Measurements from ENCODE around the gene CLK1.

DNA sequence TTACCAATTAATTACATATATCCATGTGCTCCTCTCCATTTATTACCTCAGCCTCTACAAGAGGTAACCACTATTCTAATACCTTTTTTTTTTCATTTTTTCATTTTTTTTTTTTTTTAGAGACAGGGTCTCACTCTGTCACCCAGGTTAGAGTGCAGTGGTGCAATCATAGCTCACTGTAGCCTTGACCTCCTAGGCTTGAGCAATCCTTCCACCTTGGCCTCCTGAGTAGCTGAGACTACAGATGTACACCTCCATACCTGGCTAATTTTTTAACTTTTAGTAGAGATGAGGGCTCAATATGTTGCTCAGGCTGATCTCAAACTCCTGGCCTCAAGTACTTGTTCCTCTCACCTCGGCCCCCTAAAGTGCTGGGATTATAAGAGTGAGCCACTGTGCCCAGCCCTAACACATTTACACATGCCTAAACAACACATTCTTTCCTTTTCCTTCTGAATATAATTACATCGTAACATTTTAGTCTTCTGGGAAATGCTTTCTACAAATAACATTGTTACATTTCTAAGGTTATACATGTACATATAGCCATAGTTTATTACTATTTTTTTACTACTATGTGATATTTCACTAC, 13.9 kb upstream of the CLK1 start:
- TF ChIP-seq, protein P1, sequence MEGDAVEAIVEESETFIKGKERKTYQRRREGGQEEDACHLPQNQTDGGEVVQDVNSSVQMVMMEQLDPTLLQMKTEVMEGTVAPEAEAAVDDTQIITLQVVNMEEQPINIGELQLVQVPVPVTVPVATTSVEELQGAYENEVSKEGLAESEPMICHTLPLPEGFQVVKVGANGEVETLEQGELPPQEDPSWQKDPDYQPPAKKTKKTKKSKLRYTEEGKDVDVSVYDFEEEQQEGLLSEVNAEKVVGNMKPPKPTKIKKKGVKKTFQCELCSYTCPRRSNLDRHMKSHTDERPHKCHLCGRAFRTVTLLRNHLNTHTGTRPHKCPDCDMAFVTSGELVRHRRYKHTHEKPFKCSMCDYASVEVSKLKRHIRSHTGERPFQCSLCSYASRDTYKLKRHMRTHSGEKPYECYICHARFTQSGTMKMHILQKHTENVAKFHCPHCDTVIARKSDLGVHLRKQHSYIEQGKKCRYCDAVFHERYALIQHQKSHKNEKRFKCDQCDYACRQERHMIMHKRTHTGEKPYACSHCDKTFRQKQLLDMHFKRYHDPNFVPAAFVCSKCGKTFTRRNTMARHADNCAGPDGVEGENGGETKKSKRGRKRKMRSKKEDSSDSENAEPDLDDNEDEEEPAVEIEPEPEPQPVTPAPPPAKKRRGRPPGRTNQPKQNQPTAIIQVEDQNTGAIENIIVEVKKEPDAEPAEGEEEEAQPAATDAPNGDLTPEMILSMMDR (conservative IDR thresholded peaks at IDR 0.05; ENCODE audit: low read length) = no peak
- TF ChIP-seq EZH2phosphoT487 (IDR thresholded peaks at IDR 0.05; ENCODE audit: borderline replicate concordance, low read depth, low read length) = no peak
